Activated CD8-positive, alpha-beta memory T cell treated with anti-CD3 and anti-CD28 coated beads for 48 hours (primary cell): Measurements from ENCODE around the gene GPC1.

ENCODE experiments used
- DNase-seq, 3 experiments: peaks; one replicate each; pipeline ENCODE4 v3.0.0-alpha.2; 2020; ENCODE audit warnings: low read depth in 2 of 3, low spot score in 2 of 3

The GPC1 gene

GRCh38 chr2:240509667-240510512 lies 74.4 kb downstream of the GPC1 start:
- no peak for DNase-seq

- DNase-seq, result no peak
These were observed 75.2 kb downstream of the GPC1 start for GRCh38 chr2:240510513-240511210.

GRCh38 chr2:240511351-240512108 lies 76.1 kb downstream of the GPC1 start:
- no peak for DNase-seq

GRCh38 chr2:240512109-240512485 lies 76.6 kb downstream of the GPC1 start:
- DNase-seq, result no peak

GRCh38 chr2:240512666-240513535 lies 77.4 kb downstream of the GPC1 start:
- no peak for DNase-seq

GRCh38 chr2:240513549-240514287 lies 78.3 kb downstream of the GPC1 start:
- peak; percentile 42 to 61 (median 60) for DNase-seq

GRCh38 chr2:240514631-240515030 lies 79.2 kb downstream of the GPC1 start:
- no peak for DNase-seq

- DNase-seq, result no peak
These were observed 81.9 kb downstream of the GPC1 start for GRCh38 chr2:240517342-240517741.
